Peyer's patch (tissue), 4 donors: ENCODE measurements around the gene PUSL1. TPM values are rescaled to one million over a fixed set of nuclear protein-coding genes. Genes with fewer than 3 reads are reported as not detected.

Experiments
- DNase-seq, 3 donors: peaks; one replicate each; pipeline ENCODE4 v3.0.0-alpha.2; 2017 to 2019
- H3K27ac ChIP-seq, 4 donors: fragments of 200-600 bp; sonication (generic); one replicate each; pipeline ENCODE4 v1.5.1; 2016 to 2019
- H3K27me3 ChIP-seq, 2 donors: fragments of 200-600 bp; sonication (generic); one replicate each; pipeline ENCODE4 v1.5.1; 2019
- H3K36me3 ChIP-seq, 3 donors: fragments of 200-600 bp; sonication (generic); one replicate each; pipeline ENCODE4 v1.5.1; 2016 to 2019
- H3K4me1 ChIP-seq, 4 donors: fragments of 200-600 bp; sonication (generic); one replicate each; pipeline ENCODE4 v1.5.1; 2016 to 2019
- H3K4me3 ChIP-seq, 4 donors: fragments of 200-600 bp; sonication (generic); 1 replicate in 3 of 4; 2 replicates in 1 of 4; pipeline ENCODE4 v1.5.1; 2016 to 2019; ENCODE audit warnings: mild to moderate bottlenecking in 1 of 4
- H3K9me3 ChIP-seq, 4 donors: fragments of 200-600 bp; sonication (generic); one replicate each; pipeline ENCODE4 v1.5.1; 2016 to 2019; ENCODE audit warnings: mild to moderate bottlenecking in 1 of 4
- CTCF ChIP-seq, 6 experiments: fragments of 450-650 bp in 4 of 6; fragments of 200-600 bp in 2 of 6; sonication (generic) in 1 of 6; IDR thresholded peaks; one replicate each; pipeline ENCODE4 v1.5.1; 2017 to 2019; ENCODE audit warnings: antibody characterized with exemption in 6 of 6, mild to moderate bottlenecking in 3 of 6, moderate library complexity in 1 of 6
- POLR2A ChIP-seq, 2 donors: fragments of 450-650 bp; IDR thresholded peaks; one replicate each; pipeline ENCODE4 v1.5.1; 2017; ENCODE audit warnings: antibody characterized with exemption in 2 of 2, mild to moderate bottlenecking in 2 of 2, moderate library complexity in 2 of 2
- total RNA-seq, 4 donors: library from RNA; depleted of rRNA; stranded (reverse); fragments of >200 nt; gene quantifications; one replicate each; pipeline ENCODE4 v1.1.0, GENCODE V29; 2016

PUSL1 gene
- total RNA-seq, 4 donors from 2014 or later, result 12.4 to 38.9 (median 24.4) TPM

- H3K27ac ChIP-seq, result no peak overlapping the region
- H3K36me3 ChIP-seq, result peaks cover 0 to 57% (median 0%) of the 10 kb centered on the region in 3 donors
- H3K27me3 ChIP-seq, result no peaks in the 10 kb centered on the region
- H3K4me1 ChIP-seq, result peaks cover 0 to 23% (median 18%) of the 10 kb centered on the region in 4 donors
- TF ChIP-seq POLR2A (IDR thresholded peaks at IDR 0.05), result no peak
- no peak for TF ChIP-seq CTCF (IDR thresholded peaks at IDR 0.05)
- H3K9me3 ChIP-seq, result no peaks in the 10 kb centered on the region
- H3K4me3 ChIP-seq, result no peak overlapping the region
- no peak for DNase-seq
These were observed 3.0 kb downstream of the PUSL1 start for GRCh38 chr1:1311107-1312104.

GRCh38 chr1:1312450-1313314, 4.3 kb downstream of the PUSL1 start:
- peaks cover 0 to 67% (median 0%) of the 10 kb centered on the region in 3 donors for H3K36me3 ChIP-seq
- DNase-seq, result no peak
- TF ChIP-seq CTCF (IDR thresholded peaks at IDR 0.05) (no peak), POLR2A (IDR thresholded peaks at IDR 0.05) (no peak)
- H3K27ac ChIP-seq, result no peak overlapping the region
- peaks cover 0 to 18% (median 8%) of the 10 kb centered on the region in 4 donors for H3K4me1 ChIP-seq
- no peak overlapping the region for H3K4me3 ChIP-seq
- no peaks in the 10 kb centered on the region for H3K9me3 ChIP-seq
- no peaks in the 10 kb centered on the region for H3K27me3 ChIP-seq

DNA sequence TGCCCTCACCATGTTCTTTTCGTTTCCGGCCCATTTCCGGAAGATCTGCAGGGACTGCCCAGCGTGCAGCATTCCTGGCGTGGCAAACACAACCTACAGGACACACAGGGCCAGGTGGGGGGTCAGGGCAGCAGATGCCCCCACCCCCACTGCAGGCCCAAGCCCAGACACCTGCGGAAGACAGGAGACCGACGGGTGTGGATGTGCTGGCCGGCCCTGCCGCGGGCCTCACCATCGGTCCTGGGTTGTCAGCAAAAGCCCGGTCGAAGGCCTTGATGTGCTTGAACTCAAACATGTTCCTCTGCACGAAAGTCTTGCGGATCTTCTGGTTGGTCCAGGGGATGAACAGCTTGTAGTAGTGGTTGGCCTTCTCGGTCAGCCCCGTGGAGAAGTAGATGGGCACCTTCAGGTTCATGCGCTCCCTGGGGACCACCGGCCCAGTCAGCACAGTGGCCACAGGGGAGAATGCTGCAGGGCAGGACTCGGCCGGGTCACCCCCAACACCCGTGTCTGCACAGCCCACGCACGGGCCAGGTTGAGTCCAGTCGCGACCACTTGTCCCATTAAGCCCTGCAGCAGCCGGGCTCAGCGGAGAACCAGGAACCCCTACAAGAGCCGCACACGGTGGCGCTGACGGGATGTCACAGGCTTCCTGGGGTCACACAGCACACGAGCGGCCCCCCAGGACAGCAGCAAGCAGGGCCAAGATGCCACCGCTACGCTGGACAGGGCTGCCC, 5.3 kb downstream of the PUSL1 start:
- Histone ChIP-seq H3K4me1 (peaks cover 0 to 24% (median 8%) of the 10 kb centered on the region in 4 donors), H3K9me3 (no peaks in the 10 kb centered on the region), H3K36me3 (peaks cover 0 to 69% (median 0%) of the 10 kb centered on the region in 3 donors), H3K27ac (no peak overlapping the region), H3K27me3 (no peaks in the 10 kb centered on the region), H3K4me3 (no peak overlapping the region)
- DNase-seq, result no peak
- no peak for TF ChIP-seq POLR2A (IDR thresholded peaks at IDR 0.05)
- no peak for TF ChIP-seq CTCF (IDR thresholded peaks at IDR 0.05)

DNA sequence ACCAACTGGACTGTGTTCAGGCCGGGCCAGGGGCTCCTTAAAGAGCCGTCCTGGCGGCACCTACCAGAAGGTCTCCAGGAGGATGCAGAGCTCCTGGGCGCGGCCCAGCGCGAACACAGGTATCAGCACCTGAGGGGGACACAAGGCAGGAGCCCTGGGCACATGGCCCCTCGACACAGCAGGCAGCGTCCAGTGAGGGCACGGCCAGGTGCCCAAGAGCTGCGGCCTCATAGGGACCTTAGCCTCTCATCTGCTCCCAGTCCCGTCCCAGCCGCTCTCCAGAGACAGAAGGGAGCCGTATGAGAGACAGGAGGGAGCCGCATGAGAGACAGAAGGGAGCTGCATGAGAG, 5.8 kb downstream of the PUSL1 start:
- no peak overlapping the region for H3K27ac ChIP-seq
- no peak overlapping the region for H3K4me3 ChIP-seq
- TF ChIP-seq POLR2A (IDR thresholded peaks at IDR 0.05) (no peak), CTCF (IDR thresholded peaks at IDR 0.05) (no peak)
- no peaks in the 10 kb centered on the region for H3K27me3 ChIP-seq
- peaks cover 0 to 74% (median 0%) of the 10 kb centered on the region in 3 donors for H3K36me3 ChIP-seq
- no peak for DNase-seq
- no peaks in the 10 kb centered on the region for H3K9me3 ChIP-seq
- peaks cover 0 to 21% (median 5%) of the 10 kb centered on the region in 4 donors for H3K4me1 ChIP-seq
